Body of pancreas (tissue), 4 donors: ENCODE measurements around the gene FOS.

Experiments used
- POLR2A ChIP-seq, 3 donors: fragments of 450-650 bp; IDR thresholded peaks; one replicate each; pipeline ENCODE4 v1.6.1; 2016; ENCODE audit warnings: antibody characterized with exemption in 3 of 3, mild to moderate bottlenecking in 2 of 3
- TF ChIP-seq, protein P1 (sequence below), 7 experiments: fragments of 450-650 bp in 4 of 7; fragments of 200-600 bp in 3 of 7; sonication (generic) in 3 of 7; IDR thresholded peaks; one replicate each; pipeline ENCODE4 v1.5.1; 2016 to 2019; ENCODE audit warnings: antibody characterized with exemption in 7 of 7

DNA sequence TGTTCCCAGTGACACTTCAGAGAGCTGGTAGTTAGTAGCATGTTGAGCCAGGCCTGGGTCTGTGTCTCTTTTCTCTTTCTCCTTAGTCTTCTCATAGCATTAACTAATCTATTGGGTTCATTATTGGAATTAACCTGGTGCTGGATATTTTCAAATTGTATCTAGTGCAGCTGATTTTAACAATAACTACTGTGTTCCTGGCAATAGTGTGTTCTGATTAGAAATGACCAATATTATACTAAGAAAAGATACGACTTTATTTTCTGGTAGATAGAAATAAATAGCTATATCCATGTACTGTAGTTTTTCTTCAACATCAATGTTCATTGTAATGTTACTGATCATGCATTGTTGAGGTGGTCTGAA lies 3.0 kb downstream of the FOS start:
- TF ChIP-seq, protein P1, sequence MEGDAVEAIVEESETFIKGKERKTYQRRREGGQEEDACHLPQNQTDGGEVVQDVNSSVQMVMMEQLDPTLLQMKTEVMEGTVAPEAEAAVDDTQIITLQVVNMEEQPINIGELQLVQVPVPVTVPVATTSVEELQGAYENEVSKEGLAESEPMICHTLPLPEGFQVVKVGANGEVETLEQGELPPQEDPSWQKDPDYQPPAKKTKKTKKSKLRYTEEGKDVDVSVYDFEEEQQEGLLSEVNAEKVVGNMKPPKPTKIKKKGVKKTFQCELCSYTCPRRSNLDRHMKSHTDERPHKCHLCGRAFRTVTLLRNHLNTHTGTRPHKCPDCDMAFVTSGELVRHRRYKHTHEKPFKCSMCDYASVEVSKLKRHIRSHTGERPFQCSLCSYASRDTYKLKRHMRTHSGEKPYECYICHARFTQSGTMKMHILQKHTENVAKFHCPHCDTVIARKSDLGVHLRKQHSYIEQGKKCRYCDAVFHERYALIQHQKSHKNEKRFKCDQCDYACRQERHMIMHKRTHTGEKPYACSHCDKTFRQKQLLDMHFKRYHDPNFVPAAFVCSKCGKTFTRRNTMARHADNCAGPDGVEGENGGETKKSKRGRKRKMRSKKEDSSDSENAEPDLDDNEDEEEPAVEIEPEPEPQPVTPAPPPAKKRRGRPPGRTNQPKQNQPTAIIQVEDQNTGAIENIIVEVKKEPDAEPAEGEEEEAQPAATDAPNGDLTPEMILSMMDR (IDR thresholded peaks at IDR 0.05): no peak
- peak in 2 of 3 donors; percentile 1 to 18 for TF ChIP-seq POLR2A (IDR thresholded peaks at IDR 0.05)
